ENCODE measurements around the gene LRRK1. TPM values are rescaled to one million over a fixed set of nuclear protein-coding genes. Genes with fewer than 3 reads are reported as not detected.

The LRRK1 gene
- total RNA-seq, 1 donor from 2014 or later, result 6.6 TPM

- H3K36me3 ChIP-seq (ENCODE audit: control insufficient read depth, insufficient read depth, low read length), result no peaks in the 10 kb centered on the region
- no peak overlapping the region for H3K4me3 ChIP-seq (ENCODE audit: low read depth, low read length)
- peak; percentile 38 for DNase-seq (ENCODE audit: low read depth)
- TF ChIP-seq CTCF (IDR thresholded peaks at IDR 0.05; ENCODE audit: insufficient read depth, low read length, poor library complexity, severe bottlenecking), result no peak
- no peaks in the 10 kb centered on the region for H3K27me3 ChIP-seq (ENCODE audit: control insufficient read depth, insufficient read depth, low read length)
Observed at GRCh38 chr15:100966997-100967396, 47.8 kb downstream of the LRRK1 start.

DNA sequence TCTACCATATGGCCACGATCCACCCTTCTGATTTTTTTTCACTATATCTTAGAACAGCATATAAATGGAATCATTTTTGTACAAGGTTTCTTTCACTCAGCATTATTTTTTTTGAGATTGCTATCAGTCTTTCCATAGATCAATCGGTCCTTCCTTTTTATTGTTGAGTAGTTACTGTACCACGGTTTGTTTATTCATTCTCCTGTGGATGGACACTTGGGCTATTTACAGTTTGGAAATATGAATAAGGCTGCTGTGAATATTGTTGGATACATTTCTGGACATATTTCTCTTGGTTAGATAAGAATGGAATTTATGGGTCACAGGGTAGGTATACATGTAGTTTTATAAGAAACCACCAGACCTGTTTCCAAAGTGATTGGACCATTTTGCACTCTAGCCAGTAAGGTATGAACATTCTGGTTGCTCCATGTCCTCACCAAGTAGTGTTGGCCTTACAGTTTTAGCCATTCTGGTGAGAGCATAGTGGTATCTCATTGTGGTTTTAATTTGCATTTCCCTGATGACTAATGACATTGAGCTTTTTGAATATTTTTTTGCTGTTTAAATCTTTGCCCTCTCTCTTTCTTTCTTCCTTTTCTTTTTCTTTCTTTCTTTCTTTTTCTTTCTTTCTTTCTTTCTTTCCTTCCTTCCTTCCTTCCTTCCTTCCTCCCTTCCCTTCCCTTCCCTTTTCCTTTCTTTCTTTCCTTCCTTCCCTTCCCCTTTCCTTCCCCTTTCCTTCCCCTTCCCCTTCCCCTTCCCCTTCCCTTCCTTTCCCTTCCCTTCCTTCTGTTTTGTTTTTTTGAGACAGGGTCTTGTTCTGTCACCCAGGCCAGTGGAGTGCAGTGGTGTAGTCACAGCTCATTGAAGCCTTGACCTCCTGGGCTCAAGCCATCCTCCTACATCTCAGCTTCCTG is 49.2 kb downstream of the LRRK1 start:
- no peak for TF ChIP-seq CTCF (IDR thresholded peaks at IDR 0.05; ENCODE audit: insufficient read depth, low read length, poor library complexity, severe bottlenecking)
- DNase-seq (ENCODE audit: low read depth), result peak; percentile 25
- H3K4me3 ChIP-seq (ENCODE audit: low read depth, low read length), result no peak overlapping the region

GRCh38 chr15:100972975-100973350 is 53.8 kb downstream of the LRRK1 start:
- DNase-seq (ENCODE audit: low read depth), result no peak
- peaks cover 13% of the 10 kb centered on the region for H3K27me3 ChIP-seq (ENCODE audit: control insufficient read depth, insufficient read depth, low read length)
- no peaks in the 10 kb centered on the region for H3K36me3 ChIP-seq (ENCODE audit: control insufficient read depth, insufficient read depth, low read length)
- TF ChIP-seq CTCF (IDR thresholded peaks at IDR 0.05; ENCODE audit: insufficient read depth, low read length, poor library complexity, severe bottlenecking), result no peak
- peak overlapping the region; percentile 44 for H3K4me3 ChIP-seq (ENCODE audit: low read depth, low read length)

More for the DNA sequence above, 49.2 kb downstream of the LRRK1 start:
- Histone ChIP-seq H3K27me3 (ENCODE audit: control insufficient read depth, insufficient read depth, low read length) (peaks cover 5% of the 10 kb centered on the region), H3K36me3 (ENCODE audit: control insufficient read depth, insufficient read depth, low read length) (no peaks in the 10 kb centered on the region)

DNA sequence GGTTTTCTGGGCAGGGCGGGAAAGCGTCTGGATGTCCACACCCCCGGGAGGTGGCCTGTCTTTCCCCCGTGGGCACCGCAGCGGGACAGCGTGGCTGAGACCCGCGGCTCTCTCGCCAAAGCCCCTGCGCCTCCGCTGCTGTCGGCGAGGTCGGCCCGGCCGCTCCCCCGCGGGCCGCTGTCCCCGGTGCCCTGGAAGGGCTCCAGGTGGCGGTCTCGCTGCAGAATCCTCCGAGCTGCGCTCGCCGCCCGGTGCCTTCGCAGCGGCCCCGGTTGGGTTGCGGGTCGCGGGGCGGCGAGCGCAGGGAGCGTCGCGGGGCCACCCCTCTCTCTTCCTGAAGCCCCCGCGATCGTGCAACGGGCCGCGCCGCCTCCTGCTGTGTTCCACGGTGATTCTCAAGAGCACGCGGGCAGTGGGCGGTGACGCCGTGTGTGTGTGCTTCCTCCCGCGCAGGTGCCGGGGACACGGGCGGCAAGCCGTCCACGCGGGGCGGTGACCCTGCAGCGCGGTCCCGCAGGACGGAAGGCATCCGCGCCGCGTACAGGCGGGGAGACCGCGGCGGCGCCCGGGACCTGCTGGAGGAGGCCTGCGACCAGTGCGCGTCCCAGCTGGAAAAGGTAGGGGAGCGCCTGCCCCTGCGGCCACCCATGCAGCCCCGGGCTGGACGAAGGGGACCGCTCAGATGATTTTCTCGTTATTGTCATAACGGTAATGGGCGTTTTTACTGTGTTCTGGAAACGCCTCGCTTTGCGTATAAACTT is 54.4 kb downstream of the LRRK1 start:
- Histone ChIP-seq H3K4me3 (ENCODE audit: low read depth, low read length) (peak overlapping the region; percentile 44), H3K27me3 (ENCODE audit: control insufficient read depth, insufficient read depth, low read length) (peaks cover 13% of the 10 kb centered on the region)
- DNase-seq (ENCODE audit: low read depth), result no peak

DNA sequence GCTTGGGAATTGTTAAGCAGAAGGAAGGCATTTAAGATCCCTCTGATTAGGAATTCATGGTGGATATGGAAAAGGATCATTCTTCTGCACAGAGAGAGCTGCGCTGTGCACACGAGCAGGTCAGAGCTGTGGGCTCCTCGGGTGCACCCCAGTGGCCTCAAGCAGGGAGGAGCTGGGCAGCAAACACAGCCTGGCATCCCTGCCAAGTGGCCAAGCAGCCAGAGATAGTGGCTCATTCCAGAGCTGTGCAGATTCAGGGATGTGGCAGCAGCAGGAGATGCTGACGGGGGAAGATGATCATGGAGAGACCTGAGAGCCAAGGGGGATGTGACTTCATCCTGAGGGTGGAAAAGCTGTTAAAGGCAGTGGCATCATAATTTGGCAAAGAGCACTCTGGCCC is 55.9 kb downstream of the LRRK1 start:
- no peak for DNase-seq (ENCODE audit: low read depth)
- TF ChIP-seq CTCF (IDR thresholded peaks at IDR 0.05; ENCODE audit: insufficient read depth, low read length, poor library complexity, severe bottlenecking), result no peak
- Histone ChIP-seq H3K27me3 (ENCODE audit: control insufficient read depth, insufficient read depth, low read length) (peaks cover 13% of the 10 kb centered on the region), H3K36me3 (ENCODE audit: control insufficient read depth, insufficient read depth, low read length) (no peaks in the 10 kb centered on the region), H3K4me3 (ENCODE audit: low read depth, low read length) (no peak overlapping the region)

More for the DNA sequence above, 54.4 kb downstream of the LRRK1 start:
- H3K36me3 ChIP-seq (ENCODE audit: control insufficient read depth, insufficient read depth, low read length), result no peaks in the 10 kb centered on the region
- TF ChIP-seq CTCF (IDR thresholded peaks at IDR 0.05; ENCODE audit: insufficient read depth, low read length, poor library complexity, severe bottlenecking), result no peak

All from kidney epithelial cell (primary cell).